SK-N-DZ (cell line): ENCODE measurements around the gene ANXA2R.
"Not testable (repeated sequence)": the region's sequence is repeated elsewhere in the genome, so short reads cannot be mapped to it uniquely, and the experiment has no call there.

ENCODE experiments used
- DNase-seq: peaks from one replicate; pipeline ENCODE4 v3.0.0-alpha.2; 2015; ENCODE audit warnings: low spot score

Gene ANXA2R

DNA sequence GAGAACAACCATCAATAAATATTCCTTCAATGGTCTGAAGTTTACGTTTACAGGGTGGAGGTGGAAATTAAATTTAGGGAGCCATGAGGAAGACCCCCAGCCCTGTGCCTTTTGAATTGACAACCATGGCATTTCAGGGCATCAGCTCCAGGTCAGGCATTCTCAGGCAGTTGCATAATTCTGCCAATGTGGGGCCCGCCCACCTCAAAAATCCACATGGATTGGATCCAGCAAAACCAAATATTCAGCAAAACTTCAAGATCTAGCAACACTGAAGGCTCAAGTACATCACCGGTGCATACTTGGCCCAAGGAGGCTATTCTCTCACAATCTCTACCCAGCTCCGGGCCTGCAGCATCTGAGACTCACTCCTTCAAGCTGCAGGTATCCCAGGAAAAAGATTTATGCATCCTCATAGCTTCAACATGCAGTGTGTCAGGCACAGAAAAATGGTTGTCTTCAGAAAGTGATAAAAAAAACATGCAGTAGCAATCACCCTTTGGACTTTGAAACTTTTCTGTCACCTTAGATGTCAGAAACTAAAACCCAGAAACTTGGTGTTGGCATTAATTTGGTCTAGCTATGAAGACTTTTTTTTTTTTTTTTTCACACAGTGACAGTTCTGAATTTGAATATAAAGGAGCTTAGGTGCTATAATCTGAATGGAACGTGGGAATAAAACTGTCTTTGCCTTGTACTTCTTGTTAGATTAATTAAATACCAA is 21.4 kb upstream of the ANXA2R start:
- no peak for DNase-seq

DNA sequence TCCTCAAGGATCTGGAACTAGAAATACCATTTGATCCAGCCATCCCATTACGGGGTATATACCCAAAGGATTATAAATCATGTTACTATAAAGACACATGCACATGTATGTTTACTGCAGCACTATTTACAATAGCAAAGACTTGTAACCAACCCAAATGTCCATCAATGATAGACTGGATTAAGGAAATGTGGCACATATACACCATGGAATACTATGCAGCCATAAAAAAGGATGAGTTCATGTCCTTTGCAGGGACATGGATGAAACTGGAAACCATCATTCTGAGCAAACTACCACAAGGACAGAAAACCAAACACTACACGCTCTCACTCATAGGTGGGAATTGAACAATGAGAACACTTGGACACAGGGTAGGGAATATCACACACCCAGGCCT is 19.9 kb upstream of the ANXA2R start:
- not testable (repeated sequence) for DNase-seq

DNA sequence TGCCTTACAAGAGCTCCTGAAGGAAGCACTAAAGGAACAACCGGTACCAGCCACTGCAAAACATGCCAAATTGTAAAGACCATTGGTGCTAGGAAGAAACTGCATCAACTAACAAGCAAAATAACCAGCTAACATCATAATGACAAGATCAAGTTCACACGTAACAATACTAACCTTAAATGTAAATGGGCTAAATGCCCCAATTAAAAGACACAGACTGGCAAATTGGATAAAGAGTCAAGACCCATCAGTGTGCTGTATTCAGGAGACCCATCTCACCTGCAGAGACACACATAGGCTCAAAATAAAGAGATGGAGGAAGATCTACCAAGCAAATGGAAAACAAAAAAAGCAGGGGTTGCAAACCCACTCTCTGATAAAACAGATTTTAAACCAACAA is 15.0 kb upstream of the ANXA2R start:
- DNase-seq = not testable (repeated sequence)

DNA sequence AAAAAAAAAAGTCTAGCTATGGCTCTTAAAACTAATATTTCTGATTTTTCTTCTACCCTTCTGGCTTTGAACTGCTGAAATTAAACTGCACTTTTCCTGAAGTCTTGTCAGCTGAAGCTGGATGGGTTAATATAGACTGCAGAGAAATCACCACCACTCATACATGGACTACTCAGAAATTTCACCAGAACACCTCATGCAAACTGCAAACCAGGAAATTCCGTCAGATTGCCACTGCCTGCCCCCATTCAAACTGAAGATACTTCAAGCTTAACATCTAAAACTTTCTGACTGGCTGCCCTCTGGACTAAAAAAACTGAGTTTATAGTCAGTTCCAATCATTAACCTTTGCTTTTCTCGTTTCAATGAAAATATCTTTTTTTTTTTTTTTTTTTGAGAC is 11.6 kb upstream of the ANXA2R start:
- DNase-seq = no peak

DNA sequence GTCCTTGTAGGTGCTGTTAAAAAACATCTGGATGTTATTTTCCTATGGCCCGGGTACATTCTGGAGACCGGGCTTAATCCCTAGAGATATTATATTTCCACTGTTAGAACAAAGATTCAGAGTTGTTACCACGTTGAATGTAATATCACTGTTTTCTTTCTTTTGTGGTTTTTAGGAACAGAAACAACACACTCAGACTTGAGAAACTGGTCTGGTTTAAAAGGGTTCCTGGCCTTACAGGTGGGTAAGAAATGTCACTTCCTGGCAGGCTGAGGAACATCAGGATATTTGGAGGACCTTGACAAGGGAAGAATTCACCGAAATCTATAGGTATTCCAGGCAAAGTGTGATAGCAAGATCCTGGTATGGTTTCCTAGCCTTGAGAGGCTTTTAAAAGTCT is 10.3 kb upstream of the ANXA2R start:
- DNase-seq = no peak

DNA sequence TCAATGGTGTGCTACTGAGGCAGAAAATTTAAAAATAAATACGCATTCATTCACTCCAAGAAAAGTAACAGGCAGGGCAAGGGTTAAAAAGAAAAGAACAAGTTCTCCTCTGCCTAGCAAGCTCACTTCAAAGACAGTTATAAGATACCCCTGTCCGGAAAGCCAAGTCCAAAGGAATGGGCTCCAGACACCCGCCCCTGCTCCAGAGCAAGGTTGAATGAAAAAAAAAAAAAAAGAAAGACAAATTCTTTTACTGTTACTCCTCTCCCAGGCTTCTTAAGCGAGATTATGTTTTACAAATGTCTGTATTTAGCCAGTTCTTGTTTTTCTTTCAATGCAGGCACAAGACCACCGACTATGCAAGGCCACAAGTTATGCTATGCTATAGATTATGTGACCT is 9.1 kb upstream of the ANXA2R start:
- DNase-seq = no peak

DNA sequence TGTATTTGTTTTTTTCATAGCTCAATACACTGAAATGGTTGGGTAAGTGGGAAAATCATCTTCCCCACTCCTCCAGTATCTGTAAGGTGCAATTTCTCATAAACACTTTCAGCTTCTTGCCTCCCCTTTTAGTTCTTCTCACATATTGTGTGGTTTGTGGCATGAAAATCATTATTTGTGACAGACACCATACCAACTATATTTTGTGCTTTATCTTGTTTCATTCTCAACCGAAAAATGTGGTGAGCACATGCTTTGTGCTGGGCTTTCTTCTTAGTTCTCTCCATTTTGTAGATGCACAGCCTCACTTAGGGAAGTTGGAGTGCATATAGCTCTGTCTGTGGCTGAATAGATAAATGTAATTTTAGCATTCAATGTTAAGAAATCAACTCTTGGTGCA is 6.4 kb upstream of the ANXA2R start:
- no peak for DNase-seq

DNA sequence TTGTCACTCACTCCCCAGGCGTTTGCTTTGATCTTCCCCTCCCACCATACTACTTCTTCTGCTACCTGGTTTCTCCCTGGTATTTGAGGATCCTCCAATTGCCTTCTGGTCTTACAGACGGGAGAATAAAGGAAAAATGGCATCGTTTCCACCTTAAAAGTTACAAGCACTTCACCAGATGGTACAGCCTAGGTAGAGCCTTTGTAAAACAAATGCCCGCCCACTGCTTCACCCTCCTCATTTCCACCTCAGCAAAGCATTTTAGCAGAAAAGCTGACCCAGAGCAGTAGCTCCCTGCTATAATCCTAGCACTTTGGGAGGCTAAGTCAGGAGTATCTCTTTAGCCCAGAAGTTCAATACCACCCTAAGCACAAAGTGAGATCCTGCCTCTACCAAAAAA is 5.1 kb upstream of the ANXA2R start:
- no peak for DNase-seq

DNA sequence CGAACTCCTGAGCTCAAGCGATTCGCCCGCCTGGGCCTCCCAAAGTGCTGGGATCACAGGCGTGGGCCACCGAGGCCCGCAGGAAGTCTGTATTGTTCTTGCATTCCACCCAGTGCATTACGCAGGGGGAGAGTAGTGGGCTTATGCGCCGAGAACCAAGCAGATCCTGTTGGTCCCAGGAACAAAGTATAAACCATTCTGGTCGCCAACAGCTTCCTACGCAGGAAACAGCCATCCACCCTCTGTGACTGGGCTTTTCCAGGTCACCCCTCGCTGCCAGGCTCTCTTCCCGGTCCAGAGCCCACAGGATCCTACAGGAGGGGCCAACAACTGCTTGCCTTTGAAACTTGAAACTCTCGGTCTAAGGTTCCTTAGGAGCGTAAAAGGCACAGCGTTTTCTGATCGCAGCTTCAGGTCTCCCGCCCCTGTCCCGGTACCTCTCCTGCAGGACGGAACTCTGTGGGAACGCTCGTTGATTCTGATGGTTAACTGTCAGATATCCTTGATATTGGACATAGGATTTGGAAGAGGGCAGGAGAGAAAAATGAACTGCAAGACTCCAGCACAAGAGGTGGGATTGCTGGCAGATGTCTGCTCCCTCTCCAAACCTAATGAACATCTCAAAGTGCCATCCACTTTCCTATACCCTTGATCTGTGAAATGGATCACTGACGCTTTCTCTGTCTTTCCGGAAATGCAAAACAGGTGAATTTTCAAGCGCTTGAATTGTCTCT is 4.2 kb upstream of the ANXA2R start:
- no peak for DNase-seq

DNA sequence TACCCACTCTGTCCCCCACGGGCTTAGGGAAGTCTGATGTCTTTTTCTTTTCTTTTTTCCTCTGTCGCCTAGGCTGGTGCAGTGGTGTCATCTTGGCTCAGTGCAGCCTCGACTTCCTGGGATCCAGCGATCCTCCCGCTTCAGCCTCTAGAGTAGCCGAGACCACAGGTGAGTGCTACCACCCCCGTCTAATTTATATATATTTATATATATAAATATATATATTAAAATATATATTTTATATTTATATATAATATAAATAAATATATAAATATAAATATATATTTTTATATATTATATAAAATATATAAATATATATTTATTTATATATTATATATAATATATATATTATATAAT is 3.3 kb upstream of the ANXA2R start:
- no peak for DNase-seq

DNA sequence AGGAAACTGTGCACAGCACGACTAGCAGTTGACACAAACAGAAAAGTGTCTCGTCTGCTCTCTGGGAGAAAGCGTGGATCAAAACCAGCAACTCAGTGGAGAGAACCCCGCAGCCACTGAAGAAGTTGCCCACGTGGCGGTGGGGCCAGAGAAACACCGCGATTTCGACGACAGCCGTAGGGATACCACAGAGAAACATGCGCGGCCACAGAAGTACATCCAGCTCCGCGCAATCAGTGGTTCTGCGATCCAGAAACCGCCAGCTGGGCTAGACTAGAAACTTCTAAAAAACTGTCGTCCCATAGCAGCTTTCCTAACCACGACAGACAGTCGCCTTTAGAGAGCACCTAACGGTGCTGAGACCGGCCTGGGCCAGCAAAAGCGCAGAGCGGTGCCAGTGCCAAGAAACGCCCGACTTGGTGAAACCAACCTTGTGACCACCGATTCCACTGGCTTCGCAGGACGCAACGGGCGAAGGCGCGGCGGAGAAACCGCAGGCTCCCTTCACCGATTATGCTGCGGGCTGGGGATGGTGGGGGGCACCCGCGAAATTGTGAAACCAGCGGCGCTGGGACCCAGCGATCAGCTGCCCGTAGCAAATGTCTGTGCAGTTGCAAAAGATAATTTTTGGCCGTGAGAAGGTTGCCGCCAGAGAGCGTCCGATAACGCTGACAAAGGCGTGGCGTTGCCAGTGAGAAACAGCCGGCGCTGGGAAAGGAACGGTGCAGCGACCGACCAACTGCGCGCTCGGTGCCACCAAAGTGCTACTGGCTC is 2.7 kb upstream of the ANXA2R start:
- DNase-seq = peak; percentile 76

DNA sequence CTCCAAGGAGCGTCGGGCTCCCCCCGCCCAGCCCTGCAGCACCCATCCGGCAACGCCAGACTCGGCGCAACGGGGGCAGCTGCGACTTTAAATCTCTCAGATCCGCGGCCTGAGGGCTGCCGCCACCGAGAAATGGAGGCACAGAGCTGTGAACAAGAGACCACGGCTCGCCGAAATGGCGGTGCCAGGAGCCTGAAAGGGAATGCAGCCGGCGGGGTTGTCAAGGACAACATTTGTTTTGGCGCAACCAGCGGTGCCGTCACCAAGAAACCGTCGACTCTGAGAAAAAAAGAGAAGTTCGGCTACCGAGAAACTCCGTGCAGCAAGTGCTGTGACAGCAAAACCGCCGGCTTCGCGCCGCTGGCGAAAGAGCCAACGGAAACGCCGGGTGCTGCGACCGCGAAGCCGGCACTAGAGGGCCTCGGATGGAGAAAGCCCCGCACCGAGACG is 2.1 kb upstream of the ANXA2R start:
- no peak for DNase-seq

DNA sequence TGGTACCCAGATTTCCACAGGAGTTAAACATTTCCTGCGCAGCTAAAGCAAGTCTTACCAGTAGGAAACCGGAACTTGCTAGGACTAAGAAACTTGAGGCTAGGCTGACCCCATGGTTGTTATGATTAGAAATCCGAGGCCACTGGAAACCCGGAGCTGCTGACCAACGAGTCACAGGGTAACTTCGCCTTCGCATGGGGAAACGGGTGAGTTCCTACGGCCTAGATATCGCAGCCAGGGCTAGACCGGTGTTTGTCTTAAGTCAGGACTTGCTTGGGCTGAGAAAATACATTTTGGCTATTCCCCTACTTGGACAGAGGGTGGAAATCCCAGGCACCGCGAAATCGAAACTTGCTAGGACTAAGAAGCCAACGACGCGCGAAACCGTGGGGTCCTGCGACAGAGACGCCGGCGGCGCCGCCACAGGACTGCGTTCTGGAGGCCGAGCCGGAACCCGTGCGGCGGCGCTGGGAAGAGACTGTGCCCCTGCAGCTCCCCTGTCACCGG is 1.6 kb upstream of the ANXA2R start:
- peak; percentile 58 for DNase-seq

DNA sequence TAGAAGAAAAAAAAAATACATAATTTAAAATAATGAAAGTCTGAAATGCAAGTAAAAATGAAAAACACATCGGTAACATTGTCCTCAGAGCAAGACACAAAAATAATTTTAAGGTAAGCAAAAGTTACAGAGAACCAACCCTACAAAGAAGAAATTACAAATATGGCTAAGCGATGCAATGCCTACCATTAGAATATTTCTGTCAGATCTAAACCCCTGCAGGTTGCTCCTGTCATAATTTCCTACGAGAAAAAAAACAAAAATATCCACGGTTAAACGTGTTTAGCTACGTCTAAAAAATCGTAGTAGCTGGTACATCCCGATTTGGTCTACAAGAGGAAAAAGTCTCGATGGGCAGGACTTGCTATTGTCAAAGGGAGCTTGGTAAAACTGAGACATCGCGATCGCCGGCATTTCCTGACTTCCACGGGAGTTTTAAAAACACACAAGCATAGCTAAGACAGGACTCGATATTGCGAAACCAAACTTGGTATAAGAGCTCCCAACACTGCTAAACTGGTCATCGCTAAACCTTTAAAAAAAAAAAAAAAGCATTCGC is 1.1 kb upstream of the ANXA2R start:
- no peak for DNase-seq

DNA sequence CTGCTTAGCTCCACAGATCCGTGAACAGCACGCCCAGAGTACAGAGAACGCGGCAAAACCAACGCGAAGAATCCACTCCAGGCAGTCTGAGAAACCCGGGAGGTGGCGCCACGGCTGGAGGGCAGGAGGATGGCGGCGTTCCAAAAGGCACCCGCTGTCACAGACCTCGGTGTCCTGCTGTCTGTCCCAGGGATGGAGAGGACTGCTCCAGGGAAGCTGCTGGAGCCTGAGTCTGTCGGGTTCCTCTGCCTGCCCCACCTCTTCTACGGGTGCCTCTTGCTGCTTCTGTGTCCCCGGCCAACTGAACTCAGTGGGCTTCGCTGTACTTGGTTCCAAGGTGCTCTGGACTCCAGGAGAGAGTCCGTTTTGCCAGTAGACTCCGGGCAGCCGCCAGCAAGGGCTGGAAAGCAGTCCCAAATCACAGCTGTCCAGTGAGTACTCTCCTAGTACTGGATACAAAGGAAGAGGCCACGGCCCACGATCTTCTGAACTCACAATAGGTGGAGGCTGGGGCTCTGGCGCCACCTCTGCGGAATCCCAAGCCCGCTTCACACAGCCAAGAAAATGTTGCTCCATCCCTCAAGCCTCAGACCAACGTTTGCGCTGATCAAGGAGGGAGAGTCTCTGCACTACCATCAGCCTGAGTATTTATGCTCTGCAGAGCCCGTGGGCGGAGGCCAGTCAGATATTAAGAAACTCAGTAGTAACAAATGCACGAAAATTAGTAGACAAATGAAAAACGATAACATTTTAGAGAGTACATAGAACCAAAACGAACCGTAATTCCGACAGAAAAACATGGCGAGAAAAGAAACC is 440 bp downstream of the ANXA2R start:
- peak; percentile 78 for DNase-seq

DNA sequence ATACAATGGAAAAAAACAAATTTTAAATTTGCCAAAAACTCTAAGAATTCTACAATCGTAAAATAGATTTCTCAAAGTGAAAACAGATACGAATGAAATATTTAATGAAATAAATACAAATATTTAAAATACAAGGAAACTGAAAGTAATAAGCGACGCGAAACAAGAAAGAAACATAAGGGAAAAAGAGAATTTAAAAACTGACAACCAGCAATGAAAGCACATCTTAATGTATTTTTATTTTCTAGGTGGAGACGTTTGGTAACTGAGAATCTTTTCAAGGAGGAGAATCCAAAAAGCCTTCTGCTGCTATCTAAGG is 1.0 kb downstream of the ANXA2R start:
- DNase-seq = no peak

DNA sequence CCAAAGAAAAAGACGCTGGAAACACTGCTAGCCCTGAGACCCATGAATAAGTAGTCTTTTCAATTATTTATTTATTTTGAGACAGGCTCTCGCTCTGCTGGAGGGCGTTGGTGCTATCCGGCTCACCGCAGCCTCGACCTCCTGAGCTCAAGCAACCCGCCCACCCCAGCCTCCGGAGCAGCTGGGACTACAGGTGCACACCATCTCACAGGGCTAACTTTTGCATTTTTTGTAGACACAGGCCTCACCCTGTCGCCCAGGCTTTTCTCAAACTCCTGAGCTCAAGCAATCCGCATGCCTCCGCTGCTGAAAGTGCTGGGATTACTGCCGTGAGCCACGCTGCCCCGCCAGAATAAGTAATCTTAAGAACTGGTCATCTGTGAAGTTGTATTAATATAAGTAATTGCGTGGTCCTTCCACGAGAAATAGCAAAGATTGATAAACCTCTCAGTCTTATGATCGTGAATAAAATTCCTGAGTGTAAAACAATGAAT is 1.6 kb downstream of the ANXA2R start:
- DNase-seq = no peak

DNA sequence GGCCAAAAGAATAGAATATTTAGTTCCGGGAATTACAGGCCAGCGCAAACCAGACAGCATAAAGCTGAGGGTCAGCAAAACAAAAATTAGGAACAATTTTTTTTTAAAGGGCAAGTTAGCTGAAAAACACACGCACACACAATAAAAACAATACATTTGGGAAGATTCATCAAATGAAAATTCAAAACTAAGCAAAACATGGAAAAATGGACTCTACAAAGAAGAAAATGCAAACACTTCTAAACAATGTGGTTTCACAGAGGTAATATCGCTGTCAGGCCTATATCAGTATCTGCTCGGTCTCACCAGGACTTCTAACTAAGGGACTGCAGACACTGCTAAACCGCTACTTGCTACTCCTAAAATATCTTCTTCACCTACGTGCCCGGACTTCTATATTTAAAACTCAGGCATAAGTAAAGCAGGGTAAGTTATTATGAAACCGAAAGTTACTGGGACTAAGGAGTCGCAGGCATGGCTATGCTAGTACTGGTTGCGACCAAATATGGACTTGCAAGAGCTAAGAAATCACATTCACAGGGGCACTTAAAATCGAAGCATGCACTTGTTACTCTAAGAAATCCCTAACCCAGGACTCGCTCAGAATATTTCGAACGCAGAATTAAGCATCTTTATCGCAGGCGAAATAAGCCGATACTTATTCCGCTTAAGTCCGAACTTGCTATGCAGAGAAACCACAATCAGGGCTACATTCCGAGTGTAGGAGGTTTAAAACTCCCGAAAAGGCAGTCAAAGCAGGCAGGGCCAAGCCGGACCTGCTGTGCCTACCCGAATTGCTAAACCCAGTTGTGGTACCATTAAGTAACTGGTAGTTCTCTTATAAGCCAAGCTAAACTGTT is 2.3 kb downstream of the ANXA2R start:
- no peak for DNase-seq

DNA sequence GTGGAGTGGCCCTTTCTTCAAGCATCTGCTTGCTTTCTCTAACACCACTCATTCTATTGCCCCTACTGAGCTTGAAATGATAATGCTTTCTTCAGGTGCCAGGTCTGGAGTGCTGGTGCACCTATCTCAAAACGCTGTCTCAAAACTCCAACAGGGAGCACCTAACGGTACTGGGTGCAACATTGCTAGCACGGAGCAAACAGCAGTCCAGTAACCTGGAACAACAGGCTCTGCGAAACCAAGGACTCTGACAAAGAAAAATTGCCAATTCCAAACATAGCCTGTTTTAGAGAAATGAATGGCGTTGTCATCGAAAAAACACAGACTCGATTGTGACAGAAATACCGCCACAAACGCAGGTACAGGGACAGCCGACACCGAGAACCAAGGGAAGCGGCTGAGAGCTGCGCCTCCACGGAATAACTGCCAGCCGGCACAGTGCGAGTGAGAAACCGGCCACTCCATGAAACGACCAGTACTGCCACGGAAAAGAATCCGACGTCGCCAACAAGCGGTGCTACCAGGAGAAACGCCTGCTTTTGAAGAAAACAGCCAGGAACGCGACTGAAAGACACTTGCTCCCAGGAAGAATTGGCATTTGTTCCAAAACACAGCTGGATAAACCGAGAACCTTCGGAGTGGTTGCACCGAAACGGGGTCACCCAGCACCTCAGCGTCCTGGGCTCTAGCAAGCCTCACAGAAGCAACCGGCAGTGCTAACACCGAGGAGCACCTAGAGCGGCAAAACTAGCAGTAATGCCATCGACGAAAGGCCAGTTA is 3.1 kb downstream of the ANXA2R start:
- DNase-seq = no peak
